ENCODE data around the gene CASP9. TPM values are rescaled to one million over a fixed set of nuclear protein-coding genes. Genes with fewer than 3 reads are reported as not detected.
"Not testable (repeated sequence)": the region's sequence is repeated elsewhere in the genome, so short reads cannot be mapped to it uniquely, and the experiment has no call there.

The CASP9 gene
- polyA plus RNA-seq, 6 donors from 2014 or later = 4.8 to 17.7 (median 14.7) TPM

- not testable (repeated sequence) for H3K4me1 Mint-ChIP-seq; H3K9me3 Mint-ChIP-seq; H3K27me3 Mint-ChIP-seq; DNase-seq; H3K4me3 Mint-ChIP-seq; ATAC-seq (ENCODE audit: low read depth in 2 of 2); H3K27ac Mint-ChIP-seq
- peaks cover 12 to 14% of the 10 kb centered on the region in 2 donors for H3K36me3 Mint-ChIP-seq
Observed at GRCh38 chr1:15482983-15483543, 41.0 kb downstream of the CASP9 start.

- not testable (repeated sequence) for DNase-seq; H3K27ac Mint-ChIP-seq; H3K9me3 Mint-ChIP-seq; H3K27me3 Mint-ChIP-seq; ATAC-seq (ENCODE audit: low read depth in 2 of 2); H3K4me1 Mint-ChIP-seq; H3K4me3 Mint-ChIP-seq
- peaks cover 12 to 14% of the 10 kb centered on the region in 2 donors for H3K36me3 Mint-ChIP-seq
Observed at GRCh38 chr1:15482455-15482854, 41.6 kb downstream of the CASP9 start.

GRCh38 chr1:15479654-15480347 lies 44.2 kb downstream of the CASP9 start:
- DNase-seq = no peak
- no peaks in the 10 kb centered on the region for H3K36me3 Mint-ChIP-seq
- H3K27ac Mint-ChIP-seq = no peak overlapping the region
- H3K9me3 Mint-ChIP-seq = no peaks in the 10 kb centered on the region
- H3K4me1 Mint-ChIP-seq = no peaks in the 10 kb centered on the region
- no peak overlapping the region for H3K4me3 Mint-ChIP-seq
- ATAC-seq (ENCODE audit: low read depth in 2 of 2) = no peak
- no peaks in the 10 kb centered on the region for H3K27me3 Mint-ChIP-seq

GRCh38 chr1:15477646-15478212 lies 46.3 kb downstream of the CASP9 start:
- DNase-seq (no peak), ATAC-seq (ENCODE audit: low read depth in 2 of 2) (no peak)
- H3K36me3 Mint-ChIP-seq = no peaks in the 10 kb centered on the region
- H3K27me3 Mint-ChIP-seq = no peaks in the 10 kb centered on the region
- no peaks in the 10 kb centered on the region for H3K9me3 Mint-ChIP-seq
- H3K4me1 Mint-ChIP-seq = no peaks in the 10 kb centered on the region
- peak overlapping the region in 1 of 6 donors; percentile 58 for H3K27ac Mint-ChIP-seq
- H3K4me3 Mint-ChIP-seq = peak overlapping the region in 1 of 8 donors; percentile 23

- no peak overlapping the region for H3K27ac Mint-ChIP-seq
- H3K4me3 Mint-ChIP-seq = no peak overlapping the region
- no peaks in the 10 kb centered on the region for H3K36me3 Mint-ChIP-seq
- ATAC-seq (ENCODE audit: low read depth in 2 of 2) (no peak), DNase-seq (no peak)
- no peaks in the 10 kb centered on the region for H3K9me3 Mint-ChIP-seq
- H3K4me1 Mint-ChIP-seq = no peaks in the 10 kb centered on the region
- no peaks in the 10 kb centered on the region for H3K27me3 Mint-ChIP-seq
Observed at GRCh38 chr1:15476927-15477326, 47.1 kb downstream of the CASP9 start.

- H3K9me3 Mint-ChIP-seq = no peaks in the 10 kb centered on the region
- H3K27ac Mint-ChIP-seq = peak within 1 kb of the TSS in 2 of 6 donors; percentile 23 to 54
- no peaks in the 10 kb centered on the region for H3K27me3 Mint-ChIP-seq
- no peaks in the 10 kb centered on the region for H3K4me1 Mint-ChIP-seq
- DNase-seq = no peak
- no peak within 1 kb of the TSS for H3K4me3 Mint-ChIP-seq
- no peaks in the 10 kb centered on the region for H3K36me3 Mint-ChIP-seq
- no peak for ATAC-seq (ENCODE audit: low read depth in 2 of 2)
Observed at GRCh38 chr1:15475752-15476314, 48.2 kb downstream of the CASP9 start, which contains the start of gene CELA2B. TSS of gene CELA2B (plus strand) at chr1:15476104. CDS start at chr1:15476126, 22 bp downstream.

GRCh38 chr1:15472587-15472986 lies 51.4 kb downstream of the CASP9 start:
- DNase-seq (no peak), ATAC-seq (ENCODE audit: low read depth in 2 of 2) (no peak)
- peaks cover 0 to 2% (median 0%) of the 10 kb centered on the region in 3 donors for H3K4me1 Mint-ChIP-seq
- no peaks in the 10 kb centered on the region for H3K9me3 Mint-ChIP-seq
- no peak overlapping the region for H3K4me3 Mint-ChIP-seq
- peaks cover 0 to 7% (median 0%) of the 10 kb centered on the region in 3 donors for H3K27me3 Mint-ChIP-seq
- H3K27ac Mint-ChIP-seq = no peak overlapping the region
- H3K36me3 Mint-ChIP-seq = no peaks in the 10 kb centered on the region

GRCh38 chr1:15471723-15472122 lies 52.3 kb downstream of the CASP9 start:
- not testable (repeated sequence) for H3K27me3 Mint-ChIP-seq; H3K27ac Mint-ChIP-seq; H3K4me1 Mint-ChIP-seq; H3K36me3 Mint-ChIP-seq; ATAC-seq (ENCODE audit: low read depth in 2 of 2); DNase-seq; H3K9me3 Mint-ChIP-seq; H3K4me3 Mint-ChIP-seq

- H3K9me3 Mint-ChIP-seq; H3K36me3 Mint-ChIP-seq; ATAC-seq (ENCODE audit: low read depth in 2 of 2); H3K4me3 Mint-ChIP-seq; H3K27ac Mint-ChIP-seq; H3K27me3 Mint-ChIP-seq; DNase-seq; H3K4me1 Mint-ChIP-seq: not testable (repeated sequence)
Observed at GRCh38 chr1:15471067-15471466, 52.9 kb downstream of the CASP9 start.

- not testable (repeated sequence) for H3K36me3 Mint-ChIP-seq; H3K9me3 Mint-ChIP-seq; DNase-seq; H3K27ac Mint-ChIP-seq; ATAC-seq (ENCODE audit: low read depth in 2 of 2); H3K4me1 Mint-ChIP-seq; H3K4me3 Mint-ChIP-seq
- peaks cover 0 to 12% (median 0%) of the 10 kb centered on the region in 3 donors for H3K27me3 Mint-ChIP-seq
Observed at GRCh38 chr1:15469821-15470448, 54.1 kb downstream of the CASP9 start.

GRCh38 chr1:15469361-15469760 lies 54.7 kb downstream of the CASP9 start:
- ATAC-seq (ENCODE audit: low read depth in 2 of 2) (no peak), DNase-seq (no peak)
- Mint-ChIP-seq H3K36me3 (no peaks in the 10 kb centered on the region), H3K9me3 (no peaks in the 10 kb centered on the region), H3K4me1 (peaks cover 0 to 2% (median 0%) of the 10 kb centered on the region in 3 donors), H3K4me3 (no peak overlapping the region), H3K27ac (no peak overlapping the region), H3K27me3 (peaks cover 0 to 12% (median 0%) of the 10 kb centered on the region in 3 donors)

- Mint-ChIP-seq H3K36me3 (no peaks in the 10 kb centered on the region), H3K27ac (no peak overlapping the region), H3K9me3 (no peaks in the 10 kb centered on the region), H3K4me3 (no peak overlapping the region), H3K27me3 (peaks cover 0 to 12% (median 0%) of the 10 kb centered on the region in 3 donors), H3K4me1 (peaks cover 0 to 2% (median 0%) of the 10 kb centered on the region in 3 donors)
- no peak for ATAC-seq (ENCODE audit: low read depth in 2 of 2)
- no peak for DNase-seq
Observed at GRCh38 chr1:15468145-15468544, 55.9 kb downstream of the CASP9 start.

GRCh38 chr1:15466955-15467625 lies 56.9 kb downstream of the CASP9 start:
- ATAC-seq (ENCODE audit: low read depth in 2 of 2); H3K4me1 Mint-ChIP-seq; H3K36me3 Mint-ChIP-seq; H3K27ac Mint-ChIP-seq; H3K4me3 Mint-ChIP-seq; DNase-seq; H3K9me3 Mint-ChIP-seq: not testable (repeated sequence)
- peaks cover 0 to 12% (median 0%) of the 10 kb centered on the region in 3 donors for H3K27me3 Mint-ChIP-seq

Data from naive B cell (primary cell).